Activated T-cell treated with anti-CD3 and anti-CD28 coated beads, Interleukin-2, amount 50 U/mL, for 24 hours (primary cell): Measurements from ENCODE around the gene HCFC1R1.
"Not testable (repeated sequence)": the region's sequence is repeated elsewhere in the genome, so short reads cannot be mapped to it uniquely, and the experiment has no call there.

Experiments used
- DNase-seq: peaks from one replicate; pipeline ENCODE4 v3.0.0-alpha.2; 2020
- H3K27ac Mint-ChIP-seq: 2 replicates; pipeline ENCODE4 v1.8.0; 2020; ENCODE audit warnings: mild to moderate bottlenecking, mixed read lengths
- H3K27me3 Mint-ChIP-seq: 2 replicates; pipeline ENCODE4 v1.8.0; 2020; ENCODE audit warnings: mixed read lengths
- H3K36me3 Mint-ChIP-seq: 2 replicates; pipeline ENCODE4 v1.8.0; 2020; ENCODE audit warnings: low read depth, mixed read lengths
- H3K4me1 Mint-ChIP-seq: 2 replicates; pipeline ENCODE4 v1.8.0; 2020; ENCODE audit warnings: low read depth, mixed read lengths
- H3K4me3 Mint-ChIP-seq: 2 replicates; pipeline ENCODE4 v1.8.0; 2020; ENCODE audit warnings: mild to moderate bottlenecking, moderate library complexity, mixed read lengths
- H3K9me3 Mint-ChIP-seq: 2 replicates; pipeline ENCODE4 v1.8.0; 2020; ENCODE audit warnings: mixed read lengths

HCFC1R1 gene, protein sequence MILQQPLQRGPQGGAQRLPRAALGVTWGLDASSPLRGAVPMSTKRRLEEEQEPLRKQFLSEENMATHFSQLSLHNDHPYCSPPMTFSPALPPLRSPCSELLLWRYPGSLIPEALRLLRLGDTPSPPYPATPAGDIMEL

DNA sequence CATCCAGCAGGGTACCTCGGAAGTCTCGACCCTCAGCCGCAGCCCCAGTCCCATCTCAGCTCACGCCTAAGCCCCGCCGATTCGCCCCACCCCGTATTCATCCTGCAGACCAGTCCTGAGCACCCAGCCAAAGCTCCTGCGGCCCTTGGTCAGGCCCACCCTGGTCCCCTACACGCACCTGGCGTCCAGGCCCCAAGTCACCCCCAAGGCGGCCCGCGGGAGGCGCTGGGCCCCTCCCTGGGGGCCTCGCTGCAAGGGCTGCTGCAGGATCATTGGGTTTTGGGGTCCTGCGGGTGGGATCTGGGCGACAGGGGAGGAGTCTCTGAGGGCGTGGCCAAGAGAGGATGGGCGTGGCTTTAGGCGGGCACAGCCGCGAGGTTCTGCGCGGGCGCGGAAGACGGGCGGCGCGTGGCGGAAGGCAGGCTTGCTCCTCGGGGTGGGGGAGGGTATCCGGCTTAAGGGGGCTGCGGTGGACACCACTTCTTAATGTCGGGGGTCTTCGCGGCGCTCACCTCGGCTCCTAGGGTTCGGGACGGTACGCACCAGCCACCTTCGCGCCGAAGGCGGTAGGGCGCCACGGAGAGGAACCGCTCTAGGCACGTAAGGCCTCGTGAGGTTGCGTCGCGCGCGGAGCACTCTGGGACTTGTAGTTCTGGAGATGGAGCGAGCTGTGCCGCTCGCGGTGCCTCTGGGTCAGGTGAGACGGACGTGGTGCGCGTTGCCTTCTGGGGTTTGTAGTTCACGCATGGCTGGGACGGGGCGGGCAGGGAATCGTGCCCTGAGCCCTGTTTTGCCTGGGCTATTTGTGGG lies at the start of gene HCFC1R1, which contains the start of gene THOC6:
Gene HCFC1R1 (minus strand): TSS at position 274 of the 810 bp plus-strand sequence. CDS start 1 bp downstream, at position 273.
Gene THOC6 (plus strand): TSS at position 367 of the 810 bp plus-strand sequence. CDS start 292 bp downstream, at position 659.
- DNase-seq, result peak; percentile 97
- Mint-ChIP-seq H3K9me3 (no peaks in the 10 kb centered on the region), H3K27ac (peak within 1 kb of the TSS; percentile 99), H3K4me3 (peak within 1 kb of the TSS; percentile 88), H3K4me1 (peaks cover 56% of the 10 kb centered on the region), H3K27me3 (peaks cover 7% of the 10 kb centered on the region), H3K36me3 (peaks cover 30% of the 10 kb centered on the region)

DNA sequence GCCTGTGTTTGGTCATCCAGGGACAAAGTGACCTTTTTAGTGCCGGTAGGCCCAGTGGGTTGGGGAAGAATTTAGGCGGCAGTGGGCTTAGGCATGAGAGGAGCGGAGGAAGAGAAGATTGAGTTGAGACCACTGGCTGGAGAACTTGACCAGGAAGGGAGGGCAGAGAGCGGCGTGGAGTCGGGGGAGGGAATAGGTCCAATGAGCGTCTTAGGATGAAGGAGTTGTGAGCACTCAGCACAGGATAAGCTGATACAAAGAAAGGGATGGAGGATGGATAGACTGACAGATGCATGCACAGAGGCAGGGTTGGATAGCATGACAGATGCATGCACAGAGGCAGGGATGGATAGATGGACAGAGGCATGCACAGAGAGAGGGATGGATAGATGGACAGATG lies 49.7 kb upstream of the HCFC1R1 start:
- H3K9me3 Mint-ChIP-seq, result peaks cover 3% of the 10 kb centered on the region
- H3K4me1 Mint-ChIP-seq, result peaks cover 88% of the 10 kb centered on the region
- H3K27me3 Mint-ChIP-seq, result no peaks in the 10 kb centered on the region
- H3K27ac Mint-ChIP-seq, result peak overlapping the region; percentile 97
- DNase-seq, result no peak
- peaks cover 44% of the 10 kb centered on the region for H3K36me3 Mint-ChIP-seq
- H3K4me3 Mint-ChIP-seq, result no peak overlapping the region

DNA sequence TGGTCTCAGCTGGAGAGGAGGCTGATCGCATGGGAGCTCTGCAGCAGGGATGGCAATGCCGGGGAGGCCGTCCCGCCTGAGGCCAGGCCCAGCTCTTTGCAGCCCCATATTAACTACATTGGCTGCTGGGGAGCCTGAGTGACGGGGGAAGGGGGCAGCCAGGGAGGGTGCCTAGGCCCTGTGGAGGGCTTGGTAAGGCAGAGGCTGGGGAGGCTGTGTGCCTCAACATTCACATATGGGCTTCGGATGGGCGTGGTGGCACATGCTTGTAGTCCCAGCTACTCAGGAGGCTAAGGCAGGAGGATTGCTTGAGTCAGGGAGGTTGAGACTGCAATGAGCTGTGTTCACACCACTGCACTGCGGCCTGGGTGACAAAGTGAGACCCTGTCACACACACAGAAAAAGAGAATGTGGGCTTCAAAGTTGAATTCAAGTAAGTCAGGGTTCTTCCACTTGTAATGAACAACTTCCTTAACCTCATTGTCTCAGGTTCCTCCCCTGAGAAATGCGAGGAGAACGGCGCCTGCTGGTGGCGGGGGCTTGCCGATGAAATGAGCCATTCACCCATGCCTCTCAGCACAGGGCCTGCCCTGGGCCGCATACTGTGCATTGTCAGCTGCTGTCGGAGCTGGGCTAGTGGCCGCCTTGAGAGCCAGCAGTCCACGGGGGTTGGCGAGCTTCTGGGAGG lies 49.0 kb upstream of the HCFC1R1 start:
- peaks cover 88% of the 10 kb centered on the region for H3K4me1 Mint-ChIP-seq
- H3K9me3 Mint-ChIP-seq, H3K27me3 Mint-ChIP-seq, H3K4me3 Mint-ChIP-seq: not testable (repeated sequence)
- H3K27ac Mint-ChIP-seq, result peak overlapping the region; percentile 97
- peaks cover 46% of the 10 kb centered on the region for H3K36me3 Mint-ChIP-seq
- DNase-seq, result peak; percentile 56

DNA sequence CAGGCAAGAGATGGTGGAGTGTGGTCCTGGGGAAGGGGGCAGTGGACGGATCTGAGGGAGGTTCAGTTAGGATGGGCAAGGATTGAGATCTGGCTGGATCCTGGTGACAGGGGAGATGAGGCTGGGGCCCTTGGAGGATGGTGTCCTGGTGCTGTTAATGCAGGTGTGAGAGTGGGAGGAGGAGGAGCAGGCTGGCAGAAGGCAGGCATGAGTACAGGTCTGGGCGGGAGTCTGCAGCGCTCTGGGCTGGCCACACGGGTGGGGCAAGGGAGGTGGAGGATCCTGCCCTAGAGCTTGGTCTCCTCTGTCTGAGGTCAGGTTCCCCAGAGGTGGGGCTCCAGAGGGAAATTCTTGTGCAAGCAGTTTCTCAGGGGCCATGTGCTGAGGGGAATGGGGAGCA lies 48.4 kb upstream of the HCFC1R1 start:
- not testable (repeated sequence) for H3K4me3 Mint-ChIP-seq
- DNase-seq, result peak; percentile 61

DNA sequence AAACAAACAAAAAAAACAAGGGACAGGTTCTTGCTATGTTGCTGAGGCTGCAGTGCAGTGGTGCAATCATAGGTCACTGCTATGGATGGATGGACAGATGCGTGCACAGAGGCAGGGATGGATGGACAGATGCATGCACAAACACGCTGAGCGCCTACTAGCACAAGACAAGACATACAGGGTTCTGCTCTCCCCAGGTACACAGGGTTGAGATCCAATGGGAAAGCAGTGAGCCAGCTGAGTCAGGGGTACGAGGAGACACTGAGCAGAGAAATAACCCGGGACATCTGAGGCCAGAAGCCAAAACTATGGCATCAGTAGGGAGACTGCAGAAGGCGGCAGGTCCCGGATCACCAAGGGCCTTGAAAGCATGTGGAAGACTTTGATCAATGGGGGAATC lies 47.9 kb upstream of the HCFC1R1 start:
- Mint-ChIP-seq H3K9me3 (no peaks in the 10 kb centered on the region), H3K36me3 (peaks cover 44% of the 10 kb centered on the region), H3K4me3 (no peak overlapping the region)

More for the DNA sequence above, 48.4 kb upstream of the HCFC1R1 start:
- peak overlapping the region; percentile 76 for H3K27ac Mint-ChIP-seq
- not testable (repeated sequence) for H3K27me3 Mint-ChIP-seq, H3K9me3 Mint-ChIP-seq
- peaks cover 88% of the 10 kb centered on the region for H3K4me1 Mint-ChIP-seq
- peaks cover 46% of the 10 kb centered on the region for H3K36me3 Mint-ChIP-seq

DNA sequence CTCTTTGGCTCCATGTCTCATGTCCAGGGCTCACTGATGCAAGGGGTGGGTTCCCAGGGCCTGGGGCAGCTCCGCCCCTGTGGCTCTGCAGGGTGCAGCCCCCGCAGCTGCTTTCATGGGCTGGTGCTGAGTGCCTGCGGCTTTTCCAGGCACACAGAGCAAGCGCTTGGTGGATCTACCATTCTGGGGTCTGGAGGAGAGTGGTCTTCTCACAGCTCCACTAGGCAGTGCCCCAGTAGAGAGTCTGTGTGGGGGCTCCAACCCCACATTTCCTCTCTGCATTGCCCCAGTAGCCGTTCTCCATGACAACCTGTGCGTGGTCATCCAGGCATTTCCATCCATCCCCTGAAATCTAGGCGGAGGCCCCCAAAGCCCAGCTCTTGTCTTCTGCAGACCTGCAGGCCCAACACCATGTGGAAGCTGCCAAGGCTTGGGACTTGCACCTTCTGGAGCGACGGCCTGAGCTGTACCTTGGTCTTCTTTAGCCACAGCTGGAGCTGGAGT lies 46.9 kb upstream of the HCFC1R1 start:
- no peaks in the 10 kb centered on the region for H3K27me3 Mint-ChIP-seq
- H3K36me3 Mint-ChIP-seq, result peaks cover 52% of the 10 kb centered on the region
- no peaks in the 10 kb centered on the region for H3K9me3 Mint-ChIP-seq
- peak overlapping the region; percentile 50 for H3K4me3 Mint-ChIP-seq
- peaks cover 74% of the 10 kb centered on the region for H3K4me1 Mint-ChIP-seq
- peak; percentile 58 for DNase-seq
- H3K27ac Mint-ChIP-seq, result peak overlapping the region; percentile 87

More for the DNA sequence above, 47.9 kb upstream of the HCFC1R1 start:
- Mint-ChIP-seq H3K4me1 (peaks cover 83% of the 10 kb centered on the region), H3K27ac (peak overlapping the region; percentile 76), H3K27me3 (no peaks in the 10 kb centered on the region)
- DNase-seq, result peak; percentile 47

DNA sequence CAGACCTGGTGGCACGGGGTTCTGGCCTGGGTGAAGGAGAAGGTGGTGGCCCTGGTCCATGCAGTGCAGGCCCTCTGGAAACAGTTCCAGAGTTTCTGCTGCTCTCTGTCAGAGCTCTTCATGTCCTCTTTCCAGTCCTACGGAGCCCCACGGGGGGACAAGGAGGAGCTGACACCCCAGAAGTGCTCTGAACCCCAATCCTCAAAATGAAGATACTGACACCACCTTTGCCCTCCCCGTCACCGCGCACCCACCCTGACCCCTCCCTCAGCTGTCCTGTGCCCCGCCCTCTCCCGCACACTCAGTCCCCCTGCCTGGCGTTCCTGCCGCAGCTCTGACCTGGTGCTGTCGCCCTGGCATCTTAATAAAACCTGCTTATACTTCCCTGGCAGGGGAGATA lies 45.4 kb upstream of the HCFC1R1 start:
- H3K27me3 Mint-ChIP-seq, H3K9me3 Mint-ChIP-seq, DNase-seq: not testable (repeated sequence)
- H3K4me3 Mint-ChIP-seq, result peak overlapping the region; percentile 50
- H3K36me3 Mint-ChIP-seq, result peaks cover 51% of the 10 kb centered on the region
- peak overlapping the region; percentile 87 for H3K27ac Mint-ChIP-seq
- H3K4me1 Mint-ChIP-seq, result peaks cover 74% of the 10 kb centered on the region

DNA sequence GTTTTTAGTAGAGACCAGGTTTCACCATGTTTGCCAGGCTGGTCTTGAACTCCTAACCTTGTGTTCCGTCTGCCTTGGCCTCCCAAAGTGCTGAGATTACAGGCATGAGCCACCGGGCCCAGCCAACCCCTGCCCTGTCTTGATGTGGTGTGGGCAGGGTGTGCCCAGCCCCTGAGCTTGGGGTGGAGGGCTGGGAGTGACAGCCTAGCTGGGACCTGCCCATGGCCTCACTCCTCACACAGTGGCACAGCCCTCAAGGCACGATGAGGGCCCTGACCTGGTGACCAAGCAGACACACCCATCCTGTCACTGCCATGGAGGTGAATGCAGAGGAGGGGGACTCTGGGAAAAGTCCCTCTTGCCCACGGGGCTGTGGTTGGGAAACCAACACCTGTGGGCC lies 44.7 kb upstream of the HCFC1R1 start:
- H3K36me3 Mint-ChIP-seq, result peaks cover 51% of the 10 kb centered on the region
- H3K4me3 Mint-ChIP-seq, result peak overlapping the region; percentile 100
- no peak for DNase-seq
- peaks cover 73% of the 10 kb centered on the region for H3K4me1 Mint-ChIP-seq
- H3K9me3 Mint-ChIP-seq, result no peaks in the 10 kb centered on the region
- H3K27ac Mint-ChIP-seq, result peak overlapping the region; percentile 96
- H3K27me3 Mint-ChIP-seq, result no peaks in the 10 kb centered on the region

DNA sequence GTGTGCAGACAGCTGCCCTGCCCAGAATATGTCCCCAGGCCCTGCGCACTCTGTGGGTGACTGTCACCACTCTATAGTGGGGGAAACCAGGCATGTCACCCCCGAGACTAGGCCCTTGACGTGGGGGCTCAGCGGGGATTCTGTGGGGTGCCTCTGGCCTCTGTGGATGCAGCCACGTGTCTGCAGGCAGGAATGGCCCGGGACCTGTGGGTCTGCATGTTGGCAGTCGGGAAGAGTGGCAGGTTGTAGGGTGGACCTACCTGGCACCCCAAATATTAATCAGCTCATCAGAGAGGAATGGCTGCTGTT lies 42.7 kb upstream of the HCFC1R1 start:
- Mint-ChIP-seq H3K9me3 (no peaks in the 10 kb centered on the region), H3K4me1 (peaks cover 71% of the 10 kb centered on the region), H3K36me3 (peaks cover 51% of the 10 kb centered on the region), H3K27me3 (no peaks in the 10 kb centered on the region), H3K4me3 (peak overlapping the region; percentile 100), H3K27ac (peak overlapping the region; percentile 99)
- DNase-seq, result peak; percentile 64

DNA sequence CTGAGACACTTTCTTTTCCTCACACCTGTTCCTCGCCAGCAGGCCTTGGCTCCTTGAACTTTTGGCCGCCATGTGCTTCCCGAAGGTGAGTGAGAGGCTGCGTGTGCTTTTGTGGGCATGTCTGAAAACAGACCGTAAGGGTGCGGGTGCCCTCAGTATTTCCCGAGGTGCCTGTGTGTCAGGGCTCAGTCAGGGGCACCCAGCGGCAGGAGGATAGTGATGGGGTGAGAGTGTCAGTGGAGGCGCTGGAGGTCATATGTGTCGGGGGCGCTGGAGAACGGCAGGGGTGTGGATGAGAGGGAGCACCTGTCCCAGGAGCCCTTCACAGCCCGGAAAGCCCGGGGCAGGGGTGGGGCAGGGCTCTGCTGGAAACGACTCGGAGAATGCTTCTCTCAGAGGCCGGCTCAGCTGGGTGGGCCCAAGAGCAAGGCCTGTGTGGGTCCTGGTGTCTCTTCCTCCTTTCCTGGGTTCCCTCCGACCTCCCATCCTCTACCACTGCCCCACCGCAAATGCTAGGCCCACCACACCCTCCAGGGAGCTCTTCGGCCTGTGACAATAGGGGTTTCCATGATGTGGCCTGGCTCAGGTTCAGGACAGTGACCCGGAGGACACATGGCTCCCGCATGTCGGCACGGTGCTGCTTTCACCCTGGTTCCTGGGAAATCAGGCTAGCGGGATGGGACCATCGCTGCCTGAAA lies 42.1 kb upstream of the HCFC1R1 start:
- H3K4me3 Mint-ChIP-seq, result peak overlapping the region; percentile 100
- no peak for DNase-seq
- no peaks in the 10 kb centered on the region for H3K27me3 Mint-ChIP-seq
- peak overlapping the region; percentile 99 for H3K27ac Mint-ChIP-seq
- H3K4me1 Mint-ChIP-seq, result peaks cover 66% of the 10 kb centered on the region
- H3K9me3 Mint-ChIP-seq, result no peaks in the 10 kb centered on the region
- H3K36me3 Mint-ChIP-seq, result peaks cover 51% of the 10 kb centered on the region

DNA sequence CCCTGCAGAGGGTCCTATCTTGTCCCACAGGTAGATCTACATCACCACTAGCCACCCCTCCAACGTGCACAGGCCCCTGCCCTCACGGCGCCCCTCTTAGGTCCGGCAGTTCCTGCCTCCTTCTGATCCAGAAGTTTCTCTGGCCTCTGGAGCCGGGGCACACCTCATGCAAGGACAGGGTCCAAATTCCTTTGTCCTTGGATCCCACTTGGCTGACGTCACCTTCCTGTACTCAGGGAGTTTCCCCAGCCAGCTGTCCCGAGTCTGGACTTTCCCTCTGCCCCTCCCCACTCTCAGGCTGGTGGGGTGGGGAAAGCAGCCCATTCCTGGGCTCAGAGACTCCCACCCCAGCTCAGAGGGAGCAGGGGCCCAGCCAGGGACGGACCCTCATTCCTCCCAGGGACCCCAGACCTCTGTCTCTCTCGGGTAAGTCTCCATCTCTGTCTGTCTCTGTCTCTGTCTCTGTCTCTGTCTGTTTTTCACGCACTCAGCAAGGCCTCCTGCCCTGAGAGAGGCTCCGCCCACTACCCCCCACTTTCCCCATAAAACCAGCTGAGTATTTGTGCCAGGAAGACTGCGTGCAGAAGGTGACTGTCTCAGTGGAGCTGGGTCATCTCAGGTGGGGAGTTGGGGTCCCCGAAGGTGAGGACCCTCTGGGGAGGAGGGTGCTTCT lies 41.5 kb upstream of the HCFC1R1 start, which contains the start of gene IL32:
Gene IL32 (plus strand): TSS at position 572 of the 673 bp plus-strand sequence. CDS start 172 bp downstream, outside the sequence.
- DNase-seq, result peak; percentile 83
- Mint-ChIP-seq H3K27me3 (no peaks in the 10 kb centered on the region), H3K36me3 (peaks cover 47% of the 10 kb centered on the region), H3K4me3 (peak within 1 kb of the TSS; percentile 100), H3K9me3 (no peaks in the 10 kb centered on the region), H3K27ac (peak within 1 kb of the TSS; percentile 99), H3K4me1 (peaks cover 65% of the 10 kb centered on the region)

DNA sequence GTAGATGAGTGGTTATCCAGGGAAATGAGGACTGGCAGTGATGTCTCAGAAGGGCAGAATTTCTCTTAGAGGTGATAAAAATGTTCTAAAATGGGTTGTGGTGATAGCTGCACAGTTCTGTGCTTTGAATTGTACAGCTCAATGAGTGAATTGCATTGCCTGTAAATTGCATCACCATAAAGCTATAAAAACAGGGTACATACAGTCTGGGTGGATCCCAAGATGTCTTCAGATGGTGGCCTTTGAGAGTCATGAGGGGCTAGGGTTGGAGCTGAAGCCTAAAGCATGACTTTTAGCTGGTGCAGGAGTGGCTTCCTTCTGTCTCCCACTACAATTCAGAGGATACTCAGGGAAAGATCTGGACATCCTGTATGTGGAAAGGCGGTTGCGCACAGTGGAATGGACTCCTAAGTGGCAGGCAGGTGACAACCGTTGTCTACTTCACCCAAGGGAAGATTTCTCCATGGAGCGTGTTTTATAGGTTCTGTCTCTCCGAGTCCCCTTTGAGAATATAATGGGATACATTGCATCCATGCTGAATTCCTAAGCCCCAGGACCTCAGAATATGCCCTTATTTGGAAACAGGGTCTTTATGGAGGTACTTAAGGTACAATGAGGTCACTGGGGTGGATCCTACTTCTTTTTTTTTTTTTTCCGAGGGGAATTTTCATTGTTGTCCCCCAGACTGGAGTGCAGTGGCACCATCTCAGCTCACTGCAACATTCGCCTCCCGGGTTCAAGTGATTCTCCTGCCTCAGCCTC lies 40.1 kb upstream of the HCFC1R1 start:
- Mint-ChIP-seq H3K27me3 (no peaks in the 10 kb centered on the region), H3K36me3 (peaks cover 35% of the 10 kb centered on the region), H3K4me3 (peak overlapping the region; percentile 100), H3K4me1 (peaks cover 61% of the 10 kb centered on the region), H3K9me3 (no peaks in the 10 kb centered on the region), H3K27ac (peak overlapping the region; percentile 99)
- no peak for DNase-seq

DNA sequence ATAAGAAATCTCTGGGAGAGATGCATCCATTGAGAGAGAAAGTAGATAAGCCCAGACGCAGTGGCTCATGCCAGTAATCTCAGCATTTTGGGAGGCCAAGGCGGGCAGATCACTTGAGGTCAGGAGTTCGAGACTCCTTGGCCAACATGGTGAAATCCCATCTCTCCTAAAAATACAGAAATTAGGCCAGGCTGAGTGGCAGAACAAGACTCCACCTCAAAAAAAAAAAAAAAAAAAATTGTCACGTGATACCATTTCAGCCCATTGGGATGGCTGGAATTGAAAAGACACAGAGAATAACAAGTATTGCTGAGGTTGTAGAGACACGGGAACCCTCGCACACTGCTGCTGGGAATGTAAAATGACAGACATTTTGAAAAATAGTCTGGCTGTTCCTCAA lies 38.8 kb upstream of the HCFC1R1 start:
- H3K4me3 Mint-ChIP-seq, result no peak overlapping the region
- H3K4me1 Mint-ChIP-seq, result peaks cover 50% of the 10 kb centered on the region
- peaks cover 25% of the 10 kb centered on the region for H3K36me3 Mint-ChIP-seq
- no peaks in the 10 kb centered on the region for H3K9me3 Mint-ChIP-seq
- peak overlapping the region; percentile 63 for H3K27ac Mint-ChIP-seq
- DNase-seq, result no peak
- H3K27me3 Mint-ChIP-seq, result no peaks in the 10 kb centered on the region
